GM12878 (cell line): Measurements from ENCODE around the gene CTNNA3. TPM values are rescaled to one million over a fixed set of nuclear protein-coding genes. Genes with fewer than 3 reads are reported as not detected.
A peak's percentile ranks its signal among the peaks of the same experiment; 100 is the strongest.

Source experiments
- ATAC-seq: fragments of 200-7000 bp; cut with Tn5 transposase; 3 replicates; pipeline ENCODE4 v1.9.1; 2020; ENCODE audit warnings: mild to moderate bottlenecking, moderate library complexity
- BruUV-seq: library from RNA; stranded (reverse); fragments of 400-500 nt; replicated peaks from 2 replicates; lab custom pipeline; 2021; lab: Mats Ljungman, UMichigan
- CTCF ChIA-PET: fragments of 300-600 bp; sonication (Branson Sonifier 250); formaldehyde crosslinking; extraction: SDS; loops from one replicate; lab custom pipeline; 2021; ENCODE audit warnings: inconsistent platforms; lab: Yijun Ruan, JAX
- POLR2A ChIA-PET: fragments of 350-600 bp; formaldehyde crosslinking; extraction: SDS; loops from one replicate; lab custom pipeline; 2021; ENCODE audit warnings: inconsistent platforms; lab: Charles Lee
- RAD21 ChIA-PET: fragments of 300-600 bp; sonication (Branson Sonifier 250); formaldehyde crosslinking; loops from one replicate; lab custom pipeline; 2023; ENCODE audit warnings: antibody characterized with exemption; ENCODE audit not compliant: unreplicated experiment; lab: Charles Lee
- SMC1A ChIA-PET: fragments of 300-600 bp; sonication (Branson Sonifier 250); formaldehyde crosslinking; loops from one replicate; lab custom pipeline; 2023; ENCODE audit not compliant: unreplicated experiment, uncharacterized antibody; lab: Charles Lee
- DNase-seq: peaks from one replicate; pipeline ENCODE4 v3.0.0-alpha.2; 2011; ENCODE audit warnings: low read depth, low spot score
- FAIRE-seq: peaks from 3 replicates; lab custom pipeline; 2011; peaks lifted over from hg19 to GRCh38; lab: Jason Lieb, UNC
- H2AFZ ChIP-seq: 2 replicates; pipeline ENCODE4 v1.6.0; 2011; ENCODE audit warnings: low read depth, low read length, control low read depth; ENCODE audit not compliant: control insufficient read depth
- H3K27ac ChIP-seq: 2 replicates; pipeline ENCODE4 v1.5.1; 2011; ENCODE audit warnings: control low read depth; ENCODE audit not compliant: control insufficient read depth, insufficient read depth
- H3K27me3 ChIP-seq, 2 experiments: replicated peaks in 1 of 2; 2 replicates each; pipeline versions ENCODE4 v1.6.0 to v1.6.1; 2011; ENCODE audit warnings: low read length in 1 of 2; ENCODE audit not compliant: control insufficient read depth in 2 of 2, insufficient read depth in 2 of 2
- H3K36me3 ChIP-seq, 2 experiments: 2 replicates each; pipeline ENCODE4 v1.5.1; 2011; ENCODE audit warnings: low read length in 1 of 2; ENCODE audit not compliant: control insufficient read depth in 2 of 2, insufficient read depth in 2 of 2
- H3K4me1 ChIP-seq: 2 replicates; pipeline ENCODE4 v1.6.1; 2011; ENCODE audit warnings: mild to moderate bottlenecking, low read length, moderate library complexity, mixed read lengths; ENCODE audit not compliant: control insufficient read depth, insufficient read depth
- H3K4me2 ChIP-seq: 2 replicates; pipeline ENCODE4 v1.6.0; 2011; ENCODE audit warnings: control low read depth; ENCODE audit not compliant: control insufficient read depth, insufficient read depth
- H3K4me3 ChIP-seq: fragments of 200-600 bp; sonication (generic); 2 replicates; pipeline ENCODE4 v1.5.1; 2016
- H3K79me2 ChIP-seq: 2 replicates; pipeline ENCODE4 v1.6.0; 2011; ENCODE audit warnings: low read length; ENCODE audit not compliant: control insufficient read depth, insufficient read depth
- H3K9ac ChIP-seq: 2 replicates; pipeline ENCODE4 v1.8.0; 2011; ENCODE audit warnings: low read length, control low read depth, mixed read lengths; ENCODE audit not compliant: control insufficient read depth, insufficient read depth
- H3K9me3 ChIP-seq: replicated peaks from 3 replicates; pipeline ENCODE4 v1.5.1; 2011; ENCODE audit warnings: mild to moderate bottlenecking, low read length; ENCODE audit not compliant: control insufficient read depth, insufficient read depth
- H4K20me1 ChIP-seq: 2 replicates; pipeline ENCODE4 v1.6.0; 2011; ENCODE audit not compliant: control insufficient read depth, insufficient read depth
- CEBPZ ChIP-seq: fragments of 150-350 bp; IDR thresholded peaks from 2 replicates; pipeline ENCODE4 v1.6.1; 2016; ENCODE audit warnings: low read depth, low read length
- CHD1 ChIP-seq: IDR thresholded peaks from 2 replicates; pipeline ENCODE4 v1.6.1; 2012; ENCODE audit warnings: low read depth, low read length, improper control_type of control experiment
- PAX8 ChIP-seq: fragments of 450-650 bp; IDR thresholded peaks from 2 replicates; pipeline ENCODE4 v1.6.1; 2017; ENCODE audit warnings: mild to moderate bottlenecking, moderate library complexity
- WGBS: methylation state at CpG from one replicate; pipeline ENCODE4 v1.1.6; 2016; ENCODE audit warnings: low lambda C conversion rate; ENCODE audit not compliant: insufficient replicate concordance, insufficient coverage; ENCODE audit errors: missing lambda C conversion rate; 5-methylcytosine and 5-hydroxymethylcytosine counted together
- in situ Hi-C: fragments of 300-500 bp; cut with MboI; formaldehyde crosslinking; loops from 9 replicates; pipeline ENCODE4 v1.14.3; 2018; ENCODE audit warnings: mixed read lengths
- intact Hi-C: fragments of 100-400 bp; cut with micrococcal nuclease; formaldehyde crosslinking; loops from one replicate; pipeline ENCODE4 v1.14.2; 2022; ENCODE audit not compliant: unreplicated experiment
- polyA plus RNA-seq, 11 experiments: library from polyadenylated mRNA; depleted of rRNA in 4 of 11; unstranded in 6 of 11; stranded (reverse) in 5 of 11; fragments of >200 nt; fragmentation: Nextera tagmentation in 4 of 11; fragmentation: Illumina TruSeq in 1 of 11; extraction: Ambion mirVana in 4 of 11; extraction: Trizol in 1 of 11; gene quantifications; 1 replicate in 1 of 11; 2 replicates in 10 of 11; pipeline versions ENCODE4 v1.2.1 to v1.2.3, GENCODE V29; 2011 to 2016; ENCODE audit warnings: inconsistent platforms in 2 of 11, missing spikeins in 2 of 11, low read depth in 1 of 11
- total RNA-seq, 4 experiments: library from RNA; depleted of rRNA in 3 of 4; stranded (reverse); fragments of >200 nt in 3 of 4; fragmentation: Illumina TruSeq in 1 of 4; extraction: Trizol in 1 of 4; gene quantifications; 2 replicates each; pipeline versions ENCODE4 v1.2.1 to v1.2.3, GENCODE V29; 2013 to 2021
- TF ChIP-seq, protein P1 (sequence below): fragments of 450-650 bp; IDR thresholded peaks from 2 replicates; pipeline ENCODE4 v1.6.1; 2014; ENCODE audit warnings: mild to moderate bottlenecking
- TF ChIP-seq, protein P2 (sequence below): IDR thresholded peaks from 2 replicates; pipeline ENCODE4 v1.6.1; 2012; ENCODE audit warnings: low read length, inconsistent platforms

Gene CTNNA3
- total and polyA plus RNA-seq, 10 of the 15 experiments (the other 5 are each of a cell fraction or from before 2014, with no cell fraction given): under 0.01 to 4.5 (median 0.22) TPM; not detected in 2

GRCh38 chr10:66792441-66792840 lies 903.6 kb downstream of the CTNNA3 start (continued):
- TF ChIP-seq, protein P1, sequence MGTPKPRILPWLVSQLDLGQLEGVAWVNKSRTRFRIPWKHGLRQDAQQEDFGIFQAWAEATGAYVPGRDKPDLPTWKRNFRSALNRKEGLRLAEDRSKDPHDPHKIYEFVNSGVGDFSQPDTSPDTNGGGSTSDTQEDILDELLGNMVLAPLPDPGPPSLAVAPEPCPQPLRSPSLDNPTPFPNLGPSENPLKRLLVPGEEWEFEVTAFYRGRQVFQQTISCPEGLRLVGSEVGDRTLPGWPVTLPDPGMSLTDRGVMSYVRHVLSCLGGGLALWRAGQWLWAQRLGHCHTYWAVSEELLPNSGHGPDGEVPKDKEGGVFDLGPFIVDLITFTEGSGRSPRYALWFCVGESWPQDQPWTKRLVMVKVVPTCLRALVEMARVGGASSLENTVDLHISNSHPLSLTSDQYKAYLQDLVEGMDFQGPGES: no peak

- no TSS peak for BruUV-seq
- H3K36me3 ChIP-seq: no peaks in the 10 kb centered on the region
- H4K20me1 ChIP-seq: no peaks in the 10 kb centered on the region
- no peaks in the 10 kb centered on the region for H3K79me2 ChIP-seq
- ChIA-PET SMC1A (interaction anchor here (0.8 to 1.7 kb wide), 4 partner anchors 9 to 384 kb away, joined by 3 to 7 read pairs (median 4); no protein-coding TSS in a partner anchor), CTCF (interaction anchor here (0.6 to 1.6 kb wide), 3 partner anchors 25 to 420 kb away, joined by 3 read pairs; no protein-coding TSS in a partner anchor)
- intact Hi-C loops: no loop called here
- FAIRE-seq (no peak), DNase-seq (no peak)
- H3K27ac ChIP-seq: no peak overlapping the region
- H3K9ac ChIP-seq: no peak overlapping the region
- in situ Hi-C loops: no loop called here
- H2AFZ ChIP-seq: no peak overlapping the region
- TF ChIP-seq PAX8 (no peak), CEBPZ (no peak), CHD1 (no peak)
- TF ChIP-seq, protein P2, sequence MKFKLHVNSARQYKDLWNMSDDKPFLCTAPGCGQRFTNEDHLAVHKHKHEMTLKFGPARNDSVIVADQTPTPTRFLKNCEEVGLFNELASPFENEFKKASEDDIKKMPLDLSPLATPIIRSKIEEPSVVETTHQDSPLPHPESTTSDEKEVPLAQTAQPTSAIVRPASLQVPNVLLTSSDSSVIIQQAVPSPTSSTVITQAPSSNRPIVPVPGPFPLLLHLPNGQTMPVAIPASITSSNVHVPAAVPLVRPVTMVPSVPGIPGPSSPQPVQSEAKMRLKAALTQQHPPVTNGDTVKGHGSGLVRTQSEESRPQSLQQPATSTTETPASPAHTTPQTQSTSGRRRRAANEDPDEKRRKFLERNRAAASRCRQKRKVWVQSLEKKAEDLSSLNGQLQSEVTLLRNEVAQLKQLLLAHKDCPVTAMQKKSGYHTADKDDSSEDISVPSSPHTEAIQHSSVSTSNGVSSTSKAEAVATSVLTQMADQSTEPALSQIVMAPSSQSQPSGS: no peak
- TF ChIP-seq, all 136 proteins: peak for 0
- peak; percentile 52 for ATAC-seq
- H3K9me3 ChIP-seq: no peaks in the 10 kb centered on the region
- RAD21 ChIA-PET: interaction anchor here (1.7 kb wide), 1 partner anchor 9 kb away, joined by 6 read pairs; no protein-coding TSS in a partner anchor
- no peaks in the 10 kb centered on the region for H3K27me3 ChIP-seq
- H3K4me2 ChIP-seq: no peak overlapping the region
- WGBS: 26% methylated on average over 7 of the region's 7 CpGs
- H3K4me1 ChIP-seq: no peaks in the 10 kb centered on the region
- H3K4me3 ChIP-seq: no peak overlapping the region
- POLR2A ChIA-PET: no interaction called here
These were observed 907.6 kb downstream of the CTNNA3 start for GRCh38 chr10:66788178-66788987.
